Stimulated activated CD8-positive, alpha-beta memory T cell treated with anti-CD3 and anti-CD28 coated beads, Interleukin-15, amount 100 ng/mL, for 4 hours (primary cell): ENCODE results near the gene PRRG2.

ENCODE experiments used
- DNase-seq, 2 donors: peaks; one replicate each; pipeline ENCODE4 v3.0.0-alpha.2; 2020; ENCODE audit warnings: low read depth in 2 of 2

Gene PRRG2

GRCh38 chr19:49557641-49558325 is 23.3 kb upstream of the PRRG2 start:
- DNase-seq, result no peak

- DNase-seq, result no peak
These were observed 22.5 kb upstream of the PRRG2 start for GRCh38 chr19:49558591-49558990.

- DNase-seq, result no peak
These were observed 21.7 kb upstream of the PRRG2 start for GRCh38 chr19:49559443-49559842.

- no peak for DNase-seq
These were observed 21.2 kb upstream of the PRRG2 start for GRCh38 chr19:49559928-49560327.

- DNase-seq, result no peak
These were observed 20.7 kb upstream of the PRRG2 start for GRCh38 chr19:49560358-49560900.

- no peak for DNase-seq
These were observed 16.5 kb upstream of the PRRG2 start for GRCh38 chr19:49564616-49565045.

GRCh38 chr19:49565261-49565660 is 15.9 kb upstream of the PRRG2 start:
- DNase-seq, result no peak

GRCh38 chr19:49566302-49566701 is 14.8 kb upstream of the PRRG2 start:
- no peak for DNase-seq

- DNase-seq, result peak in 1 of 2 donors; percentile 39
These were observed 13.2 kb upstream of the PRRG2 start for GRCh38 chr19:49567861-49568441.

GRCh38 chr19:49570138-49570856 is 10.8 kb upstream of the PRRG2 start:
- peak in 1 of 2 donors; percentile 55 for DNase-seq

GRCh38 chr19:49570997-49571676 is 10.0 kb upstream of the PRRG2 start:
- DNase-seq, result no peak

- no peak for DNase-seq
These were observed 8.1 kb upstream of the PRRG2 start for GRCh38 chr19:49573009-49573408.

GRCh38 chr19:49573425-49573824 is 7.7 kb upstream of the PRRG2 start:
- DNase-seq, result no peak

GRCh38 chr19:49574206-49574755 is 6.8 kb upstream of the PRRG2 start:
- DNase-seq, result no peak

GRCh38 chr19:49579193-49579592 is 1.9 kb upstream of the PRRG2 start:
- no peak for DNase-seq

- no peak for DNase-seq
These were observed 1.2 kb upstream of the PRRG2 start for GRCh38 chr19:49579947-49580263.

- DNase-seq, result peak; percentile 90 to 94
These were observed 681 bp upstream of the PRRG2 start, which contains the start of gene NOSIP for GRCh38 chr19:49580264-49581006. NOSIP (minus strand) TSS chr19:49580556; CDS start chr19:49560691, 19,865 bp downstream.

- DNase-seq, result no peak
These were observed 2.1 kb downstream of the PRRG2 start for GRCh38 chr19:49583239-49583638.

GRCh38 chr19:49585023-49585422 is 3.9 kb downstream of the PRRG2 start:
- no peak for DNase-seq

GRCh38 chr19:49587227-49587626 is 6.1 kb downstream of the PRRG2 start:
- DNase-seq, result no peak
